NB4 (cell line): ENCODE data around the gene BTBD16.

Source experiments
- CTCF ChIP-seq: IDR thresholded peaks from one replicate; pipeline ENCODE4 v1.5.1; 2012; ENCODE audit warnings: low read depth, low read length
- POLR2A ChIP-seq: IDR thresholded peaks from 2 replicates; pipeline ENCODE4 v1.6.1; 2011; ENCODE audit warnings: mild to moderate bottlenecking; ENCODE audit not compliant: insufficient read length; ENCODE audit errors: extremely low read depth

DNA sequence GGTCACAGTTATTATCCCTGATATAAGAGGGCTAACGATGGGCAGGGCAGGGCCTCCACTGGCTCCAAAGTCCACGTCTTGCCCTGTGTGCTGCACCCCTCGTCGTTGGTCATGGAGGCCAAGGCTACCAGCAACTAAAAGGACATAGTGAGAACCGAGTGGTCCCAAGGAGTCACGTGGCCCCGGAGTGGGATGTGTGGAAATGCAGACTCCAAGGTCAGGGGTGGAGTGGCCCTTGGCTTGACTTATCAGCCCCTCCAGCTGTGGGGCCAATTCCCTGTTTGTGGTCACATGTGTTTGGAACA, 30.7 kb downstream of the BTBD16 start:
- no peak for TF ChIP-seq CTCF
- TF ChIP-seq POLR2A, result no peak
